ENCODE measurements around the gene TUBA4B.

Gene TUBA4B

GRCh38 chr2:219252900-219253752 is at the start of gene TUBA4B:
Gene TUBA4B (plus strand): TSS chr2:219253243. CDS start chr2:219253408, 165 bp downstream.
- DNase-seq (ENCODE audit: low read depth in 1 of 2, low spot score in 1 of 2): peak; percentile 17 to 21

DNA sequence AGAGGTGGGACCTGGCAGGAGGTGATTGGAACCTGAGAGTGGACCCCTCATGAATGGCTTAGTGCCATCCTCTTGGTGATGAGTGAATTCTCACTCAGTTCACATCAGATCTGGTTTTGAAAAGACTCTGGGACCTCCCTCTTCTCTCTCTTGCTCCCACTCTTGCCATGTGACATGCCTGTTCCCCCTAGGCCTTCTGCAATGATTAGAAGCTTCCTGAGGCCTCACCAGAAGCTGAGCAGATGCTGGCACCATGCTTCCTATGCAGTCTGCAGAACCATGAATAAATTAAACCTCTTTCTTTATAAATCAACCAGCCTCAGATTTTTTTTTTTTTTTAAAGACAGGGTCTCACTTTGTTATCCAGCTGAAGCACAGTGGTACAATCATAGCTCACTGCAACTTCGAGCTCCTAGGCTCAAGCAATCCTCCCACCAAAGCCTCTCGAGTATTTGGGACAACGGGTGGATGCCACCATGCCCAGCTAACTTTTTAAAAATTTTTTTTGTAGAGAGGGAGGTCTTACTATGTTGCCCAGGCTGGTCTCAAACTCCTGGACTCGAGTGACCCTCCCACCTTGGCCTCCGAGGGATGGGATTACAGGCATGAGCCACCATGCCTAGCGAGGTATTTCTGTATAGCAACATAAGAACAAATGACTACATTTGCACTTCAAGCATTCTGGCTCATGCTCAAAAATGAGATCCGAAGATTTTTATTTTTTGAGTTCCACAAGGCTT is 48.4 kb upstream of the TUBA4B start:
- DNase-seq (ENCODE audit: low read depth in 1 of 2, low spot score in 1 of 2): no peak

GRCh38 chr2:219205165-219205538 is 47.9 kb upstream of the TUBA4B start:
- DNase-seq (ENCODE audit: low read depth in 1 of 2, low spot score in 1 of 2): no peak

DNA sequence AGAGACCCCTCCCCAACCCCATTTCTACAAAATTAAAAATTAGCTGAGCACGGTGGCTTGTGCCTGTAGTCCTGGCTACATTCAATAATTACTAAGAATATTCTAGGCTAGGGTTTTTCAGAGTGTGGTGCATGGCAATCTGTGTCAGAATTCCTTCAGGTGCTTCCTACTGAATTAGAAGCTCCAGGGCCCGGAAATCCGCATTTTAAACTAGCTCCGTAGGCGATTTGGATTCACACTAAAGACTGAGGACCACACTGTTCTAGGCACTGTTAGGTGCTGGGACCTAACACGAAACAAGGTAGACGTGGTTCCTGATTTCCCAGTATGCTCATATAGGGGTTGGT is 47.1 kb upstream of the TUBA4B start:
- DNase-seq (ENCODE audit: low read depth in 1 of 2, low spot score in 1 of 2): no peak

DNA sequence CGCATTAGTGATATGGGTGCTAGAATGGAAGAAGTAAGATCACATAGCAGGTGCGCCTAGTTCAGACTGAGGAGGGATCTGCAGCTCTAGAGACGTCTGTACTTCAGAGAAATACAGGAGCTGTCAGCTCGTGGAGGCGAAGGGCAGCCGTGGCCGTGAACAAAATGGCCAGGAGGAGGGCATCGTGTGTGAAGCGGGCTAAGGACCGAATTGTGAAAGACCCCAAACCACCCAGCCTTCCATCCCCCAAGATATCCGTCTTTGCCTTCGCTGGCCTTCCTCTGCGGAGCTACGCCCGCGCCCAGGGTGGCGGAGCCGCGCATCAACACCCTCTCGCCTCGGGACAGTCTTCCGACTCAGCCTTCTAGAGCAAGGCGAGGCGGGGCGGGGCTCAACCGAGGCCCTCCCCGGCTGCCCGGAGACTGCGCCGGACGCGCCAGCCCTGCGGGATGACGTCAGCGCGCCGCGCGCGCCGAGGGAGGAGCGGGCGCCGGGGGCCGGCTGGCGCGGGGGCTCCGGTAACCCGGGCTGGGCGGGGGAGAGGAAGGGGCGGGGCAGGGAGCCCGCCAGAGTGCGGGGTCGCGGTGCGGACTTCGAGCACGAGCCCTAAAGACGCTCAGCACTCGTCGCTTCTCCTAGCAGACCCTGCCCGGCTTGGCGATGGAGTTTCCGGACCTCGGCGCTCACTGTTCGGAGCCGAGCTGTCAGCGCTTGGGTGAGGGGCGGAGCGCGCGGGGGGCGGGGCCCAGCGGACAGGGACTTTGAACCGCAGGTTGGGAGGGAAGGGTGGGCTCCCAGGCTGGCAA is 46.5 kb upstream of the TUBA4B start, which contains the start of gene ZFAND2B:
ZFAND2B (plus strand) TSS at position 455 of the 806 bp plus-strand sequence; CDS start at position 661, 206 bp downstream.
- peak; percentile 93 to 95 for DNase-seq (ENCODE audit: low read depth in 1 of 2, low spot score in 1 of 2)

DNA sequence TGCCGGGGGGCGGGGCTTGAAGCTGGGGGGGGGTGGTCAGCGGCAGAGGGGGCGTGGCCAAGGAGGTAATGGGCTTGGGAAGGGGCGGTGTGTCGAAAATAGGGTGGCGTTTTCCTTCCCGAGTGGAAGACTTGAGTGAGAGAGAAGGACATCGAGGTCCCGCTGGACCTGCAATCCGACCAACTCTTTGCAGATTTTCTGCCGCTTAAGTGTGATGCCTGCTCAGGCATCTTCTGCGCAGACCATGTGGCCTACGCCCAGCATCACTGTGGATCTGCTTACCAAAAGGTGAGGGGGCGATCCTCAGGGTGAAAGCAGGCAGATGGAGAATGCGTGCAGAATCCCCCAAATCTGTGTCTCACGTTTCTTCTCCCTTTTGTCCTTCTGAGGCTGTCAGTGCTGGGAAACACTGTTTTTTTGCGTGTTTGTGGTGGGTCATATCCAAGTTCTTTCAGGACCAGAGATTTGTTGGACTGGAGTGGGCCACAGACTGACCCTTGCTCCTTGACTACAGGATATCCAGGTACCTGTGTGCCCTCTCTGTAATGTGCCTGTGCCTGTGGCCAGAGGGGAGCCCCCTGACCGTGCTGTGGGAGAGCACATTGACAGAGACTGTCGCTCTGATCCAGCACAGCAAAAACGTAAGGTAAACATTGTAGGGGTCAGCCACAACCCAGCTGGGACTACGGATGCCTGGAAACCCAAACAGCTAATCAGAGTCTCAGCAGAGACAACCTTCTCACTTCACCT is 45.7 kb upstream of the TUBA4B start:
- DNase-seq (ENCODE audit: low read depth in 1 of 2, low spot score in 1 of 2): no peak

GRCh38 chr2:219207884-219208740 is 44.9 kb upstream of the TUBA4B start:
- no peak for DNase-seq (ENCODE audit: low read depth in 1 of 2, low spot score in 1 of 2)

DNA sequence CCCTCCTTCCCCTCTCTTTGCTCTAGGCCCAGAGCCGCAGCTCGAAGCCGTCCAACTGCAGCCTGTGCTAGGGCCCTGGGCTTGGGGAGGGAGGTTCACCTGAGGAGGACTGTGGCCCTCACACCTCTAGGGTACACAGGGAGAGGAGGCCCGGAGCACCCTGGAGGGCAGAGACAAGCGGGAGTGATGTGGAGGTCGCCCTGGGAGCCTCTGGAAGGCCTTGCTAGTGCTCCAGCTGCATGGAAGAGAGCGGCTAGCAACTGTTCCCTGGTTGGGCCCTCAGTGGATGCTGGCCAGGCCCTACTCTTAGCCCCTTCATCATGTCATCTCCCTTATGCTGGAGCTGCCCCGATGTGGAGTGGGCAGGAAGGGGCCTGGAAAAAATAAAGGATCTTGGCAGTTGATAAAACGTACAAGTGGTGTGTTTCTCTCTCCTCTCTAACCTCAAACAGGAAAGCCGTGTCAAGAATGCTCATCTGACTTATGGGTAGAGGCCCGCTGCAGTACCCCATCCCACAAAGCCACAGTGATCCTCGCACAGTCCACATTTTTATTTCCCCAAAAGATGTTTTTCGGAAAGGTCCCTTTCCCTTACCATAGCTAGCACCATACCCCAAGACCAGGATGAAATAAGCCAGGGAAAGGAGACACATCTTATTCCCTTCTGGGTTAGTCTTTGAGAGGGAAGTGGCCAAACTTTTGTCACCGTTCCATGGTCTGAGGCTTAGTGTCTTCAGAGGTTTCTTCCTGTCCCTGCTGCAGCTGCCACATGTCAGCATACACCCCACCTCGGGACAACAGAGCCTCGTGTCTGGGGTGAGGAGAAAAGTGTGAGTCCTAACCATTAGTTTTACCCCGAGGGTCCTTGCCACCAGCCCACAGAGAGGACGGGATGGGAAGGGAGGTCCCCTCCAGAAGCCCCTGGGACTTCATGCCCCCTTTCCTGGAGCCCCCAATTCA is 43.5 kb upstream of the TUBA4B start:
- no peak for DNase-seq (ENCODE audit: low read depth in 1 of 2, low spot score in 1 of 2)

DNA sequence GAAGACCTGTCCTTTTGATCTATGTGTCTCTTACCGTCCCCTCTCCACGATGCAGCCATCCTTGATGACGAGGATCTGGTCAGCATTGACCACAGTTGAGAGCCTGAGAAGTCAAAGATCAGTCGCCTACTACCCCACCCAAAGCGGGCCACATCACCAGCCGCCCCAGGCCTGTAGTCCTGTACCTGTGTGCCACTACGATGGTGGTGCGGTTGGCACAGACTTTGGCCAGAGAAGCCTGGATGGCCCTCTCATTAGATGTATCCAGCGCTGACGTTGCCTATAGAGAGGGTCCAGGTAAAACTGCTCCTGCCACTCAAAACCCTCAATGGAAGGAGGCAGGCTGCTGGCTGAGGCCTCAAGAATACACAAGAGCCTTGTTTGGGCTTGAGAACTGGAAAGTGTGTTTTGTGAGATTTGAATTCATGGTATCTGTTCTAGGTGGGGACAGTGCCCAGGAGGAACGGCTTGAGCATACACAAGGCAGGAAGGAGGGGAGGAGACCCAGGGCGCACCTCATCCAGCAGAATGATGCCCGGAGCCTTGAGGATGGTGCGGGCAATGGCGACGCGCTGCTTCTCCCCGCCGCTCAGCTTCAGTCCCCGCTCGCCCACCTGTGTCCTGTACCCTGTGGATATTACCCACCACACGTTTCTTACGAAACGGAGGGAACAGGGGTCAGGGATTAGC is 42.7 kb upstream of the TUBA4B start:
- DNase-seq (ENCODE audit: low read depth in 1 of 2, low spot score in 1 of 2): no peak

DNA sequence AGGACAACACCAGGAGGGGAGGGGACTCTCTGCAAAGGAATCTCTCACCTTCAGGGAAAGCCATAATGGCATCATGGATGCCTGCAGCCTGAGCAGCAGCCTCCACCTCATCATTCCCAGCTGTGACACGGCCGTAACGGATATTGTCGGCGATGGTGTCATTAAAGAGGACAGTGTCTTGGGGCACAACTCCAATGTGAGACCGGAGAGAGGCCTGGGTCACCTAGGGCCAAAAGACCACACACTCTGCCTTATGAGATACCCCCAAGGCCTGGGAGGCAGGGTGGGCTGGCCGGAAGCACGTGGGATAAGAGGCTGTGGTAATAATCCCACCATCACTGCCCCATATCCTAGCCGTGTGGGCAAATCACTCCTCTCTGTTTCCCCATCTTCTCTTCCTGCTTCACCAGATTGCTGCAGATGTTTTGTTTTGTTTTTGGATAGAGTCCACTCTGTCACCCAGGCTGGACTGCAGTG is 42.1 kb upstream of the TUBA4B start:
- no peak for DNase-seq (ENCODE audit: low read depth in 1 of 2, low spot score in 1 of 2)

GRCh38 chr2:219213026-219213415 is 40.0 kb upstream of the TUBA4B start:
- DNase-seq (ENCODE audit: low read depth in 1 of 2, low spot score in 1 of 2): no peak

- no peak for DNase-seq (ENCODE audit: low read depth in 1 of 2, low spot score in 1 of 2)
These were observed 39.5 kb upstream of the TUBA4B start for GRCh38 chr2:219213486-219214071.

- DNase-seq (ENCODE audit: low read depth in 1 of 2, low spot score in 1 of 2): no peak
These were observed 38.9 kb upstream of the TUBA4B start for GRCh38 chr2:219214141-219214540.

- DNase-seq (ENCODE audit: low read depth in 1 of 2, low spot score in 1 of 2): no peak
These were observed 38.3 kb upstream of the TUBA4B start for GRCh38 chr2:219214786-219215185.

DNA sequence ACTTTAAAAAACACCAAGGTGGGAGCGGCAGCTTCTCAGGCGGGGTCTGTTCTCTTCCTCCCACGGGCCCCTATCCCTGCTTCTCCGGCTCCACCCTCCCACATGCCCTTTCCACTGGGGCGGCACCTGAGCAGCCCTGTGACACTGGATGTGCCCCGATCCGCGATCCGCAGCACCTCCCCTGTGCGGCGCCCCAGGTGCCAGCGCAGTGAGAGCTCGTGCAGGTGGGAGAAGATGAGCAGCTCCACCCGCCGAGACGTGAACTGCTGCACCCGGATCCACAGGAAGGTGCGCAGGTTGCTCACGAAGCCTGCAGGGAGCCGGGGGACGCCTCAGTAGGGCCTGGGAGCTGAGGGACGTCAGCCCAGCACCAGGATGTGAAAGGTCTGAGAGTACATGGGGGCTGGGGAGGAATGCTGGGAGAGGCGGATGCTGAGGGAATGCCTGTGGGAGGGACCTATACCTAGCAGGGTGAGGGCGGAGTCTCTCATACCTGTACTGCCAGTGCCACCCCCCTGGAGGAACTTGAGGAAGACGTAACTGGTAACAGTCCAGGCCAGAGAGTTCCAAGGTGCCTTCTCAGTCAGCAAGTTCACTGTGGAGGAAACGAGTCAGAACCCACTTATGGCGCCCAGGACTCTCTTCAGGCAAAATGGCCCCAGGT is 37.0 kb upstream of the TUBA4B start:
- DNase-seq (ENCODE audit: low read depth in 1 of 2, low spot score in 1 of 2): no peak

- no peak for DNase-seq (ENCODE audit: low read depth in 1 of 2, low spot score in 1 of 2)
These were observed 36.5 kb upstream of the TUBA4B start for GRCh38 chr2:219216535-219216915.

DNA sequence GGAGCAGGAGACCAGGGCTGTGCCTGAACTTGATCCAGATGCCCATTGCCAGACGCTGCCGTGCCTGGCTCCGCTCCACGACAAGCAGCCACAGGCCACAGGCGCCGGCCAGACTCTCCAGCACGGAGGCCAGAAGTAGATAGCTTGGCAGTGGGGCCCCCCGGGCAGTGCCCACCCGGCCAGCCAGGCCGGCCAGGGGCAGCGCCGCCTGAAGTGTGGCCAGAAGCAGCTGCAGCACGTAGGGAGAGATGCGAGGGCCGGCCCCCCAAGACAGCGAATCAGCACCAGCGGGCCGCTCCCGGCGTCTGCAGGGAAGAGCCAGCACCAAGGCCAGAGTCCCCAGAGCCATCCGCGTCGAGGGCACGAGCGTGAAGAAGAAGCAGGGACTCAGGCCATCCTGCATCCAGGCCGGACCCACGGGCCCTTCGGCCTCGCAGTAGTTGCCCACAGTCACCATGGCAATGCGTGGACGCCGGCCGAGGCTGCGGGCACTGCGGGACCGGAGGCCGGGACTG is 34.8 kb upstream of the TUBA4B start:
- no peak for DNase-seq (ENCODE audit: low read depth in 1 of 2, low spot score in 1 of 2)

Data from stimulated activated CD4-positive, alpha-beta T cell treated with anti-CD3 and anti-CD28 coated beads, Interleukin-15, amount 100 ng/mL, for 1 hour (primary cell).